Measurements from ENCODE around the gene FAM53B. TPM values are rescaled to one million over a fixed set of nuclear protein-coding genes. Genes with fewer than 3 reads are reported as not detected.

The FAM53B gene
- total RNA-seq, 1 donor from 2014 or later, result 35.9 TPM

GRCh38 chr10:124599588-124600050 lies 144.6 kb downstream of the FAM53B start:
- H3K27me3 Mint-ChIP-seq, result no peaks in the 10 kb centered on the region

GRCh38 chr10:124598773-124599587 lies 145.2 kb downstream of the FAM53B start:
- H3K9me3 Mint-ChIP-seq, result no peaks in the 10 kb centered on the region
- H3K36me3 Mint-ChIP-seq, result no peaks in the 10 kb centered on the region
- H3K27me3 Mint-ChIP-seq, result no peaks in the 10 kb centered on the region
- peak overlapping the region; percentile 47 for H3K27ac Mint-ChIP-seq
- TF ChIP-seq CTCF (conservative IDR thresholded peaks at IDR 0.05), result no peak
- H3K4me3 Mint-ChIP-seq, result no peak overlapping the region
- DNase-seq (ENCODE audit: extremely low spot score, unreplicated experiment), result no peak
- H3K4me1 Mint-ChIP-seq (ENCODE audit: unreplicated experiment), result peaks cover 3% of the 10 kb centered on the region

More at GRCh38 chr10:124599588-124600050, 144.6 kb downstream of the FAM53B start:
- DNase-seq (ENCODE audit: extremely low spot score, unreplicated experiment), result no peak
- no peak for TF ChIP-seq CTCF (conservative IDR thresholded peaks at IDR 0.05)
- Mint-ChIP-seq H3K4me3 (no peak overlapping the region), H3K27ac (no peak overlapping the region), H3K4me1 (ENCODE audit: unreplicated experiment) (peaks cover 3% of the 10 kb centered on the region), H3K36me3 (no peaks in the 10 kb centered on the region), H3K9me3 (no peaks in the 10 kb centered on the region)

- no peak for DNase-seq (ENCODE audit: extremely low spot score, unreplicated experiment)
- Mint-ChIP-seq H3K27me3 (no peaks in the 10 kb centered on the region), H3K4me3 (no peak overlapping the region), H3K36me3 (no peaks in the 10 kb centered on the region), H3K27ac (peak overlapping the region; percentile 47), H3K4me1 (ENCODE audit: unreplicated experiment) (peaks cover 3% of the 10 kb centered on the region), H3K9me3 (no peaks in the 10 kb centered on the region)
- TF ChIP-seq CTCF (conservative IDR thresholded peaks at IDR 0.05), result no peak
Measured at GRCh38 chr10:124598196-124598595, 146.0 kb downstream of the FAM53B start.

- no peak for DNase-seq (ENCODE audit: extremely low spot score, unreplicated experiment)
- no peak overlapping the region for H3K4me3 Mint-ChIP-seq
- H3K36me3 Mint-ChIP-seq, result no peaks in the 10 kb centered on the region
- peaks cover 3% of the 10 kb centered on the region for H3K4me1 Mint-ChIP-seq (ENCODE audit: unreplicated experiment)
- H3K27ac Mint-ChIP-seq, result no peak overlapping the region
- H3K27me3 Mint-ChIP-seq, result no peaks in the 10 kb centered on the region
- no peak for TF ChIP-seq CTCF (conservative IDR thresholded peaks at IDR 0.05)
- H3K9me3 Mint-ChIP-seq, result no peaks in the 10 kb centered on the region
Measured at GRCh38 chr10:124597846-124598165, 146.4 kb downstream of the FAM53B start.

- no peak for DNase-seq (ENCODE audit: extremely low spot score, unreplicated experiment)
Measured at GRCh38 chr10:124596962-124597845, 147.0 kb downstream of the FAM53B start.

More at GRCh38 chr10:124596962-124597845, 147.0 kb downstream of the FAM53B start:
- no peak for TF ChIP-seq CTCF (conservative IDR thresholded peaks at IDR 0.05)
- Mint-ChIP-seq H3K27ac (no peak overlapping the region), H3K36me3 (no peaks in the 10 kb centered on the region), H3K4me1 (ENCODE audit: unreplicated experiment) (peaks cover 3% of the 10 kb centered on the region), H3K4me3 (no peak overlapping the region), H3K9me3 (no peaks in the 10 kb centered on the region), H3K27me3 (no peaks in the 10 kb centered on the region)

Data from type B pancreatic cell (in vitro differentiated cells).